ENCODE measurements around the gene SV2C. TPM values are rescaled to one million over a fixed set of nuclear protein-coding genes. Genes with fewer than 3 reads are reported as not detected.

SV2C gene
- total RNA-seq, 1 donor from 2014 or later, result 0.32 TPM

DNA sequence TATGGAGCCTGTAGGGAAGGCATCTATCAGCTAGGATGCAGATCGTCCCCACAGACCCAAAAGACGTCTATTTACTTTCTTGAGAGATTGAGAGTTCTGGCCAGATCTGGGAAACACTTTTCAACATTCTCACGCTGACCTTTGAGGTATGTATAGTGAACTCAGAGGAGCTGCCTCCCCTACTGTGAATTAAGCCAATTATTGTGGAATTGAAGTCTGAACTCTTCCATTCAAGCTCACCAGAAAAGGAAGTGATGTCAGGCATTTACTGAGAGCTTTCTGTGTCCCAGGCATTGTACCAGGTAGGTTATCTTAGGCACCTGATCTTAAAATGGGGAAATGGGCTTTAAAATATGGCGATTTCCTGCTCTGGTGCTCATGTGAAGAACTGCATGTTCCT lies 136.5 kb downstream of the SV2C start:
- H3K27ac ChIP-seq, result no peak overlapping the region
- TF ChIP-seq, protein P1, sequence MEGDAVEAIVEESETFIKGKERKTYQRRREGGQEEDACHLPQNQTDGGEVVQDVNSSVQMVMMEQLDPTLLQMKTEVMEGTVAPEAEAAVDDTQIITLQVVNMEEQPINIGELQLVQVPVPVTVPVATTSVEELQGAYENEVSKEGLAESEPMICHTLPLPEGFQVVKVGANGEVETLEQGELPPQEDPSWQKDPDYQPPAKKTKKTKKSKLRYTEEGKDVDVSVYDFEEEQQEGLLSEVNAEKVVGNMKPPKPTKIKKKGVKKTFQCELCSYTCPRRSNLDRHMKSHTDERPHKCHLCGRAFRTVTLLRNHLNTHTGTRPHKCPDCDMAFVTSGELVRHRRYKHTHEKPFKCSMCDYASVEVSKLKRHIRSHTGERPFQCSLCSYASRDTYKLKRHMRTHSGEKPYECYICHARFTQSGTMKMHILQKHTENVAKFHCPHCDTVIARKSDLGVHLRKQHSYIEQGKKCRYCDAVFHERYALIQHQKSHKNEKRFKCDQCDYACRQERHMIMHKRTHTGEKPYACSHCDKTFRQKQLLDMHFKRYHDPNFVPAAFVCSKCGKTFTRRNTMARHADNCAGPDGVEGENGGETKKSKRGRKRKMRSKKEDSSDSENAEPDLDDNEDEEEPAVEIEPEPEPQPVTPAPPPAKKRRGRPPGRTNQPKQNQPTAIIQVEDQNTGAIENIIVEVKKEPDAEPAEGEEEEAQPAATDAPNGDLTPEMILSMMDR (IDR thresholded peaks at IDR 0.05), result no peak
- ATAC-seq (no peak), DNase-seq (no peak)
- no peaks in the 10 kb centered on the region for H3K4me1 ChIP-seq
- intact Hi-C loops (cut with DNase I), result no loop called here
- H3K27me3 ChIP-seq (ENCODE audit: low read depth), result no peaks in the 10 kb centered on the region
- no peak overlapping the region for H3K4me3 ChIP-seq
- no peaks in the 10 kb centered on the region for H3K36me3 ChIP-seq
- no peaks in the 10 kb centered on the region for H3K9me3 ChIP-seq

DNA sequence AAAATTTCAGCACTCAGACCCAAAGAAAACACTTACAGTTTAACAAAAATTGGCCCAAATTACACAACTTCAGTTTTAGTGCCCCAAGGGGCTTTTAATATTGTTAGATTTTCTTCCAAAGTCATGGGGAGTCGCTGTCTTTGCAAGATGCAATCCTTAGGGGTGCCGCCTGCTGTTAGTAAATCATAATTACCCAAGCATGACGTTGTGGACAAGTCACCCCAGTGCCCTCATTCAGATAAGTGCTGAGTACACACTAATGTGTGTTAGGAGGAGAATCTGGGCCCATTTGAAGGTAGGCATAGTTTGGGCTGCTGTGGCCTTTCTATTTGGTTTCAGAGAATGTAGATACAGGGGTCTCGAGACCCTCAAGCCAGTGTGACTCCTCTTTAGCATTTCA lies 138.1 kb downstream of the SV2C start:
- intact Hi-C loops (cut with DNase I), result no loop called here
- ATAC-seq, result no peak
- no peak for DNase-seq

DNA sequence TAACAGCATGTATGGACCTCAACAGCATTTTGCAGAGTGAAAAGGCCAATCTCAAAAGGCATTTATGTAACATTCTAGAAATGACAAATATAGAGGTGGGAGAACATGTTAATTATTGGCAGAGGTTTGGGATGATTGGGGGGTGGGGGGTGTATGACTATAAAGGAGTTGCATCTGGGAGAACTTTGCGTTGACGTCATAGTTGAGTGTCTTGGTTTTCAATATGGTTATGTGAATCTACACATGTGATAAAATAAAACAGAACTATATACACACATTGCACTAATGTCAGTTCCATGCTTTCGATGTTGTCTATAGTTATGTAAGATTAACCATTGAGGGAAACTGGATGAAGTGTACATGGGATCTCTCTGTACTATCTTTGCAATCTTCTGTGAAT lies 139.1 kb downstream of the SV2C start:
- TF ChIP-seq, protein P1 (IDR thresholded peaks at IDR 0.05), result no peak
- no peaks in the 10 kb centered on the region for H3K4me1 ChIP-seq
- DNase-seq (no peak), ATAC-seq (no peak)
- no peaks in the 10 kb centered on the region for H3K9me3 ChIP-seq
- H3K27me3 ChIP-seq (ENCODE audit: low read depth), result no peaks in the 10 kb centered on the region
- H3K27ac ChIP-seq, result no peak overlapping the region
- no peak overlapping the region for H3K4me3 ChIP-seq
- intact Hi-C loops (cut with DNase I), result no loop called here
- no peaks in the 10 kb centered on the region for H3K36me3 ChIP-seq

More for the DNA sequence above, 138.1 kb downstream of the SV2C start:
- Histone ChIP-seq H3K4me3 (no peak overlapping the region), H3K4me1 (no peaks in the 10 kb centered on the region), H3K9me3 (no peaks in the 10 kb centered on the region), H3K27ac (no peak overlapping the region), H3K36me3 (no peaks in the 10 kb centered on the region), H3K27me3 (ENCODE audit: low read depth) (no peaks in the 10 kb centered on the region)
- TF ChIP-seq, protein P1 (IDR thresholded peaks at IDR 0.05), result no peak

DNA sequence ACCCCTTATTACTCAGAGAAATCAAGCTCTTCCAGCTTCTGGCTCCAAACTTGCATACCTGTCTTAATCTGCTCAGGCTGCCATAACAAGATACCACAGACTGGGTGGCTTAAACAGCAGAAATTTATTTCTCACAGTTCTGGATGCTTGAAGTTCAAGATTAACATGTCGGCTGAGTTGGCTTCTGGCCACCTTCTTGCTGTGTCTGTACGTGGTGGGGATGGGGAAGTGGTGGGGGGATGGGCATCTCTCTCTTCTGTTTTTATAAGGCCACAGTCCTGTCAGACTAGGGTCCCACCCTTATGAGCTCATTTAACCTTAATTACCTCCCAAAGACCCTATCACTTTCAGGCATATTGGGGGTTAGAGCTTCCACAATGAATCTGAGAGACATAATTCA lies 140.5 kb downstream of the SV2C start:
- intact Hi-C loops (cut with DNase I), result no loop called here
- Histone ChIP-seq H3K4me1 (no peaks in the 10 kb centered on the region), H3K9me3 (no peaks in the 10 kb centered on the region), H3K4me3 (no peak overlapping the region), H3K27ac (no peak overlapping the region), H3K36me3 (no peaks in the 10 kb centered on the region), H3K27me3 (ENCODE audit: low read depth) (no peaks in the 10 kb centered on the region)
- TF ChIP-seq, protein P1 (IDR thresholded peaks at IDR 0.05), result no peak
- DNase-seq, result no peak
- no peak for ATAC-seq

DNA sequence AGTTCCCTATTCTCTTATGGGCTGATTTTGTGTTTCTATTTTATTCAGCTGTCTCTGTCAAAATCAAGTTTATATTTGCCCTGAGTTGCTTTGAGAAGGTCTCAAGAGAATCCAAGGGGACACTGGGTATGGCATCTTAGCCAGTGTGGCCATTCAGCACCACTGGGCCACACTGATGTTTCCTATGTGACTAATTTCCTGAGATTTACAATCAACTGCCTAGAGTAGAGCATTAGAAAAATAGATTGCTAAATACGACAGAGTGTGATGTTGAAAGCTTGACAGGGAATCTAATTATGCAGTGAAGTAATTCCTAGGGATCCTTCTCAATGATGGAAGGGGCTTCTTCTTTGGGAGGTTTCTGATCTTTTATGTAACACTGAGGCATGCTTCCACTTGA lies 141.7 kb downstream of the SV2C start:
- Histone ChIP-seq H3K9me3 (no peaks in the 10 kb centered on the region), H3K27ac (no peak overlapping the region), H3K4me3 (no peak overlapping the region), H3K27me3 (ENCODE audit: low read depth) (no peaks in the 10 kb centered on the region), H3K36me3 (no peaks in the 10 kb centered on the region), H3K4me1 (no peaks in the 10 kb centered on the region)
- intact Hi-C loops (cut with DNase I), result no loop called here
- TF ChIP-seq, protein P1 (IDR thresholded peaks at IDR 0.05), result no peak
- DNase-seq, result no peak
- no peak for ATAC-seq

DNA sequence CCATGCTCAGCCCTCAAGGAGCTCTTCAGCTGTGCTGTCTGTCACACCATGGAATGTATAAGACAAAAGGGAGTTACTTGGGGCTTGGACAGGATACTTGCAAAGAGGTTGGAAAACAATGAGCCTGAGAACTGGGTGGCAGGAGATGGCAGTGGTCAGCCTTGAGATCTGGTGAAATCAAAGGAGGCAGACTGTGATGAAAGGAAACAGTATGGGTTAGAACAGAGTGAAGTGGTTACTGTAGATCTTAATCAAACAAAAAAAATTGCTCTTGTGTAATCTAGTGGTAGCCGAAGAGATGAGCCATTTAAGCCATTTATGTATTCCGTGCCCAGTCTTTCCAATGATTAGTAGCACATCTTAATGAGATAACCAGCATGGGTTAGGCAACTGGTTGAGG lies 142.2 kb downstream of the SV2C start:
- no peaks in the 10 kb centered on the region for H3K36me3 ChIP-seq
- DNase-seq (no peak), ATAC-seq (peak in 1 of 2 donors; percentile 52)
- intact Hi-C loops (cut with DNase I), result no loop called here
- no peak overlapping the region for H3K4me3 ChIP-seq
- H3K27ac ChIP-seq, result no peak overlapping the region
- no peaks in the 10 kb centered on the region for H3K27me3 ChIP-seq (ENCODE audit: low read depth)
- TF ChIP-seq, protein P1 (IDR thresholded peaks at IDR 0.05), result no peak
- H3K4me1 ChIP-seq, result no peaks in the 10 kb centered on the region
- H3K9me3 ChIP-seq, result no peaks in the 10 kb centered on the region
